Gastrocnemius medialis (tissue), 4 donors: ENCODE data around the gene GJB5. TPM values are rescaled to one million over a fixed set of nuclear protein-coding genes. Genes with fewer than 3 reads are reported as not detected.

Experiments
- ATAC-seq, 2 donors: fragments of 150-250 bp; one replicate each; pipeline ENCODE4 v1.9.1; 2016
- DNase-seq, 2 donors: peaks; one replicate each; pipeline ENCODE4 v3.0.0-alpha.2; 2019
- H3K27ac ChIP-seq, 4 donors: fragments of 200-600 bp; sonication (generic); 1 replicate in 1 of 4; 2 replicates in 3 of 4; pipeline ENCODE4 v1.5.1; 2016 to 2018; ENCODE audit warnings: mild to moderate bottlenecking in 2 of 4, moderate library complexity in 1 of 4
- H3K27me3 ChIP-seq, 3 donors: fragments of 200-600 bp; sonication (generic) in 2 of 3; 1 replicate in 1 of 3; 2 replicates in 2 of 3; pipeline versions ENCODE4 v1.5.1 to v1.6.0; 2016 to 2019; ENCODE audit warnings: mild to moderate bottlenecking in 1 of 3, moderate library complexity in 1 of 3
- H3K36me3 ChIP-seq, 2 donors: fragments of 200-600 bp; sonication (generic) in 1 of 2; one replicate each; pipeline ENCODE4 v1.5.1; 2017 to 2018
- H3K4me1 ChIP-seq, 2 donors: fragments of 200-600 bp; sonication (generic) in 1 of 2; one replicate each; pipeline ENCODE4 v1.5.1; 2016 to 2017; ENCODE audit warnings: mild to moderate bottlenecking in 2 of 2
- H3K4me3 ChIP-seq, 4 donors: fragments of 200-600 bp; sonication (generic) in 3 of 4; 1 replicate in 1 of 4; 2 replicates in 3 of 4; pipeline ENCODE4 v1.5.1; 2016 to 2019; ENCODE audit warnings: mild to moderate bottlenecking in 2 of 4
- H3K9me3 ChIP-seq, 3 donors: fragments of 200-600 bp; sonication (generic) in 2 of 3; 1 replicate in 1 of 3; 2 replicates in 2 of 3; pipeline ENCODE4 v1.5.1; 2016 to 2019
- POLR2A ChIP-seq, 2 donors: fragments of 450-650 bp; IDR thresholded peaks; one replicate each; pipeline ENCODE4 v1.6.1; 2017; ENCODE audit warnings: antibody characterized with exemption in 2 of 2, mild to moderate bottlenecking in 2 of 2, moderate library complexity in 2 of 2
- in situ Hi-C, 4 donors: fragments of 200-750 bp; cut with MboI; loops; one replicate each; pipeline versions ENCODE4 v1.15.0 to v1.8.0; 2017; ENCODE audit warnings: low sequenced_read_pairs in 4 of 4
- intact Hi-C: fragments of 100-400 bp; cut with DNase I; formaldehyde crosslinking; loops from one replicate; pipeline ENCODE4 v1.15.1; 2023; ENCODE audit warnings: low total_unique reads
- total RNA-seq, 4 donors: library from RNA; depleted of rRNA; stranded (reverse); fragments of >200 nt; gene quantifications; one replicate each; pipeline versions ENCODE4 v1.1.0 to v1.2.3, GENCODE V29; 2016
- TF ChIP-seq, protein P1 (sequence below), 5 experiments: fragments of 450-650 bp in 3 of 5; fragments of 200-600 bp in 2 of 5; sonication (generic) in 2 of 5; IDR thresholded peaks in 4 of 5; conservative IDR thresholded peaks in 1 of 5; 1 replicate in 4 of 5; 2 replicates in 1 of 5; pipeline ENCODE4 v1.5.1; 2016 to 2019; ENCODE audit warnings: antibody characterized with exemption in 5 of 5, mild to moderate bottlenecking in 3 of 5, moderate library complexity in 3 of 5

Gene GJB5
- total RNA-seq: not detected

GRCh38 chr1:34754964-34755637 lies at the start of gene GJB5:
Gene GJB5, plus strand, starts transcription at chr1:34755047. Its CDS starts 2,284 bp downstream, at chr1:34757331.
- H3K27ac ChIP-seq: no peak within 1 kb of the TSS
- in situ Hi-C loops: no loop called here
- H3K36me3 ChIP-seq: no peaks in the 10 kb centered on the region
- no peaks in the 10 kb centered on the region for H3K27me3 ChIP-seq
- TF ChIP-seq POLR2A (IDR thresholded peaks at IDR 0.05): no peak
- TF ChIP-seq, protein P1, sequence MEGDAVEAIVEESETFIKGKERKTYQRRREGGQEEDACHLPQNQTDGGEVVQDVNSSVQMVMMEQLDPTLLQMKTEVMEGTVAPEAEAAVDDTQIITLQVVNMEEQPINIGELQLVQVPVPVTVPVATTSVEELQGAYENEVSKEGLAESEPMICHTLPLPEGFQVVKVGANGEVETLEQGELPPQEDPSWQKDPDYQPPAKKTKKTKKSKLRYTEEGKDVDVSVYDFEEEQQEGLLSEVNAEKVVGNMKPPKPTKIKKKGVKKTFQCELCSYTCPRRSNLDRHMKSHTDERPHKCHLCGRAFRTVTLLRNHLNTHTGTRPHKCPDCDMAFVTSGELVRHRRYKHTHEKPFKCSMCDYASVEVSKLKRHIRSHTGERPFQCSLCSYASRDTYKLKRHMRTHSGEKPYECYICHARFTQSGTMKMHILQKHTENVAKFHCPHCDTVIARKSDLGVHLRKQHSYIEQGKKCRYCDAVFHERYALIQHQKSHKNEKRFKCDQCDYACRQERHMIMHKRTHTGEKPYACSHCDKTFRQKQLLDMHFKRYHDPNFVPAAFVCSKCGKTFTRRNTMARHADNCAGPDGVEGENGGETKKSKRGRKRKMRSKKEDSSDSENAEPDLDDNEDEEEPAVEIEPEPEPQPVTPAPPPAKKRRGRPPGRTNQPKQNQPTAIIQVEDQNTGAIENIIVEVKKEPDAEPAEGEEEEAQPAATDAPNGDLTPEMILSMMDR (IDR thresholded peaks at IDR 0.05 in 4 of 5, conservative IDR thresholded peaks at IDR 0.05 in 1 of 5): no peak
- H3K4me3 ChIP-seq: no peak within 1 kb of the TSS
- H3K9me3 ChIP-seq: no peaks in the 10 kb centered on the region
- ATAC-seq (no peak), DNase-seq (no peak)
- H3K4me1 ChIP-seq: no peaks in the 10 kb centered on the region
- intact Hi-C loops: no loop called here

DNA sequence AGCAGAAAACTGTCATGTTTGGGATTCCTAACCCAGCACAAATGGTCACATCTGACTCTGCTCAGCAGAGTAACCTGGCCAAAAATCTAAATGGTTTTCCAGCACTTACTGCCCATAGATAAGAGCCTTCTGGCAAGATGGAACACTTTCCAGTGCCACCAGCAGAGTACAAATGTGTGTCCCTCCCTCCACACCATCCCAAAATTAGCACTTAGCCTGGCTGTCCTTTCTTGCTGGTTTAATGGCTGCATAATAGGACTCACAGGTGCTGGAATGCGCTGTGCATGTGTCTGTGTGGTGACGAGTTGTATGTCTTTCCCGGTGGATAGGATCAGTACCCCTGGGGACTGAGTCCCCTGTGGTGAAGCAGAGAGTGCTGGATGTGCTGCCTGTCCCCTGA lies 49.8 kb upstream of the GJB5 start:
- H3K27me3 ChIP-seq: peaks cover 0 to 6% (median 0%) of the 10 kb centered on the region in 3 donors
- H3K27ac ChIP-seq: no peak overlapping the region
- no peak for TF ChIP-seq POLR2A (IDR thresholded peaks at IDR 0.05)
- TF ChIP-seq, protein P1 (IDR thresholded peaks at IDR 0.05 in 4 of 5, conservative IDR thresholded peaks at IDR 0.05 in 1 of 5): no peak
- DNase-seq (no peak), ATAC-seq (no peak)
- intact Hi-C loops: no loop called here
- no peaks in the 10 kb centered on the region for H3K4me1 ChIP-seq
- no peak overlapping the region for H3K4me3 ChIP-seq
- no peaks in the 10 kb centered on the region for H3K36me3 ChIP-seq
- no peaks in the 10 kb centered on the region for H3K9me3 ChIP-seq
- in situ Hi-C loops: no loop called here

DNA sequence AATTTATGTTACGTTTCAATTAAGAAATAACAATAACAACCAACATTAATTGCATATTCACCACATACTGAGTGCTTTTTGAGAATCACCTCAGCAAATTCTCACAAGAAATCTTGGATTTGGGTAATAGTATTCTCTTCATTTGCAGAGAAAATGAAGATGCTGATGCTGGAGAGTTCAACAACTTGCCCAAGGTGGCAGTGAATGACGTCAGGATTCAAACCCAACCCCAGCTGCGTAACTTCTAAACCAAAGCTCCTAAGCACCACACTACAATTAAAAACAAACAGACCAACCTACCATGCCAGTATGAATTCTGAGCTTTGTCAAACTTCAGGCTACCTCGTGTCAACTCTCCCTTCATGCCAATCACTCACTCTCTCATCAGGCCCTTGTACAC lies 46.7 kb upstream of the GJB5 start:
- no peak overlapping the region for H3K4me3 ChIP-seq
- ATAC-seq: no peak
- no peak for TF ChIP-seq POLR2A (IDR thresholded peaks at IDR 0.05)
- TF ChIP-seq, protein P1 (IDR thresholded peaks at IDR 0.05 in 4 of 5, conservative IDR thresholded peaks at IDR 0.05 in 1 of 5): no peak
- no peaks in the 10 kb centered on the region for H3K36me3 ChIP-seq
- peaks cover 0 to 6% (median 0%) of the 10 kb centered on the region in 3 donors for H3K27me3 ChIP-seq
- H3K27ac ChIP-seq: no peak overlapping the region
- in situ Hi-C loops: no loop called here
- H3K9me3 ChIP-seq: no peaks in the 10 kb centered on the region
- no peaks in the 10 kb centered on the region for H3K4me1 ChIP-seq
- intact Hi-C loops: no loop called here
- DNase-seq: no peak

DNA sequence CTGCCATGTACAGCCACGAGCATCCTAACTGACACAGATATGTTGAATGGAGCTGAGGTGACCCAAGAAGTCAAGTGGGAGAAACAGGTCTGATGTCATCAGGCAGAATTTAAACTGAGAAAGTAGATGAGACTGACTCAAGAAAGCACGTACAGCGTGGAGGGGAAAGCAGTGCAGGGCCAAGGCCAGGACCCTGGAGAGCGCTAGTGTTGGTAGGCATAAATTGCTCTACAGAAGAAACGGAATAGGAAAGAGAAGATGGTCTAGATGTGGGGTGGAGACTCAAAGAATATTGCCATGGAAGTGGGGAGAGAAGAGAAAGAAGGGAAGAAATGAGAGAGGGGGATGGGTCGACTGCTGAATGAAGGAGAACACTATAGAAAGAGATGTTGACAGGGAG lies 45.3 kb upstream of the GJB5 start:
- Histone ChIP-seq H3K27me3 (peaks cover 0 to 4% (median 0%) of the 10 kb centered on the region in 3 donors), H3K27ac (no peak overlapping the region), H3K4me3 (no peak overlapping the region), H3K4me1 (no peaks in the 10 kb centered on the region), H3K9me3 (no peaks in the 10 kb centered on the region), H3K36me3 (no peaks in the 10 kb centered on the region)
- ATAC-seq (no peak), DNase-seq (no peak)
- in situ Hi-C loops (no loop called here), intact Hi-C loops (no loop called here)
- no peak for TF ChIP-seq POLR2A (IDR thresholded peaks at IDR 0.05)
- TF ChIP-seq, protein P1 (IDR thresholded peaks at IDR 0.05 in 4 of 5, conservative IDR thresholded peaks at IDR 0.05 in 1 of 5): no peak

DNA sequence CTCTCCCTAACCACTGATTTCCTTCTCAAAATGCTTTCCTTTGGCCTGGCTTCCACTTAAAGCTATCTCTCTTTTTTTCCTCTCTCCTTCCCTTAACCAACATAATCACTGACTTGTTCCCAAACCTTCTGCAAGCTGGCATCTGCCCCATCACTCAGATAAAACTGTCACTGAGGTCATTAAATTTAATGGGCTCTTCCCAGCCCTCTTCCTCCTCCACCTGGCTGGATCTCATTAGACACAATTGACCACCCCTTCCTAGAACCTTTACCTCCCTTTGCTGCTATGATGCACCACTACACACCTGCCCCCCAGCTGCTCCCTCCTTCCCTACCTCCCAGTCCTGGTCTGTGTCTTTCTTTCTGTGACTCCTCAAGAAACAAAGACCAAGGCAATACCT lies 44.0 kb upstream of the GJB5 start:
- H3K36me3 ChIP-seq: no peaks in the 10 kb centered on the region
- intact Hi-C loops (no loop called here), in situ Hi-C loops (no loop called here)
- ATAC-seq (no peak), DNase-seq (no peak)
- no peaks in the 10 kb centered on the region for H3K9me3 ChIP-seq
- no peaks in the 10 kb centered on the region for H3K27me3 ChIP-seq
- no peak overlapping the region for H3K4me3 ChIP-seq
- no peak overlapping the region for H3K27ac ChIP-seq
- TF ChIP-seq, protein P1 (IDR thresholded peaks at IDR 0.05 in 4 of 5, conservative IDR thresholded peaks at IDR 0.05 in 1 of 5): no peak
- no peak for TF ChIP-seq POLR2A (IDR thresholded peaks at IDR 0.05)
- no peaks in the 10 kb centered on the region for H3K4me1 ChIP-seq
